Stimulated activated CD8-positive, alpha-beta memory T cell treated with anti-CD3 and anti-CD28 coated beads, Interleukin-4, amount 100 ng/mL, for 24 hours (primary cell): Measurements from ENCODE around the gene SRD5A1.
"Not testable (repeated sequence)": the region's sequence is repeated elsewhere in the genome, so short reads cannot be mapped to it uniquely, and the experiment has no call there.

Source experiments
- DNase-seq: peaks from one replicate; pipeline ENCODE4 v3.0.0-alpha.2; 2020; ENCODE audit warnings: low read depth

Gene SRD5A1

GRCh38 chr5:6645571-6646362 is 12.5 kb downstream of the SRD5A1 start:
- not testable (repeated sequence) for DNase-seq

- DNase-seq = no peak
Observed at GRCh38 chr5:6649186-6649585, 15.9 kb downstream of the SRD5A1 start.

- DNase-seq = no peak
Observed at GRCh38 chr5:6649681-6650080, 16.4 kb downstream of the SRD5A1 start.

GRCh38 chr5:6652025-6652424 is 18.8 kb downstream of the SRD5A1 start:
- no peak for DNase-seq

- no peak for DNase-seq
Observed at GRCh38 chr5:6655432-6655831, 22.2 kb downstream of the SRD5A1 start.

GRCh38 chr5:6656680-6657079 is 23.4 kb downstream of the SRD5A1 start:
- DNase-seq = no peak

- no peak for DNase-seq
Observed at GRCh38 chr5:6659941-6660684, 26.9 kb downstream of the SRD5A1 start.

- DNase-seq = no peak
Observed at GRCh38 chr5:6660688-6661087, 27.4 kb downstream of the SRD5A1 start.

GRCh38 chr5:6666762-6667161 is 33.5 kb downstream of the SRD5A1 start:
- DNase-seq = no peak

GRCh38 chr5:6667648-6668047 is 34.4 kb downstream of the SRD5A1 start:
- no peak for DNase-seq

GRCh38 chr5:6668717-6669116 is 35.5 kb downstream of the SRD5A1 start:
- DNase-seq = not testable (repeated sequence)

GRCh38 chr5:6673031-6673430 is 39.8 kb downstream of the SRD5A1 start:
- no peak for DNase-seq

GRCh38 chr5:6673963-6674362 is 40.7 kb downstream of the SRD5A1 start:
- no peak for DNase-seq

GRCh38 chr5:6674421-6674820 is 41.2 kb downstream of the SRD5A1 start:
- no peak for DNase-seq

- no peak for DNase-seq
Observed at GRCh38 chr5:6674886-6675285, 41.6 kb downstream of the SRD5A1 start.

GRCh38 chr5:6675784-6676491 is 42.7 kb downstream of the SRD5A1 start:
- DNase-seq = no peak

- no peak for DNase-seq
Observed at GRCh38 chr5:6676702-6677101, 43.5 kb downstream of the SRD5A1 start.

- DNase-seq = no peak
Observed at GRCh38 chr5:6678385-6678784, 45.1 kb downstream of the SRD5A1 start.

GRCh38 chr5:6680922-6681321 is 47.7 kb downstream of the SRD5A1 start:
- DNase-seq = no peak

GRCh38 chr5:6681682-6682081 is 48.4 kb downstream of the SRD5A1 start:
- no peak for DNase-seq

- DNase-seq = no peak
Observed at GRCh38 chr5:6682239-6682638, 49.0 kb downstream of the SRD5A1 start.

GRCh38 chr5:6683241-6683640 is 50.0 kb downstream of the SRD5A1 start:
- DNase-seq = no peak

- no peak for DNase-seq
Observed at GRCh38 chr5:6684075-6684474, 50.8 kb downstream of the SRD5A1 start.
